DMS153 treated with DMSO at 0.1 percent for 48 hours (cell line): Measurements from ENCODE around the gene GNG2.

Experiments
- DNase-seq: peaks from one replicate; lab custom pipeline; 2025; ENCODE audit not compliant: unreplicated experiment; lab: John Stamatoyannopoulos, UW

GNG2 gene

GRCh38 chr14:51938137-51938536, 77.7 kb downstream of the GNG2 start:
- DNase-seq, result no peak

GRCh38 chr14:51938821-51939220, 78.4 kb downstream of the GNG2 start:
- DNase-seq, result no peak

GRCh38 chr14:51939226-51939625, 78.8 kb downstream of the GNG2 start:
- no peak for DNase-seq

GRCh38 chr14:51939755-51940301, 79.4 kb downstream of the GNG2 start:
- DNase-seq, result no peak

GRCh38 chr14:51942971-51943370, 82.6 kb downstream of the GNG2 start:
- DNase-seq, result no peak

- no peak for DNase-seq
These were observed 89.6 kb downstream of the GNG2 start for GRCh38 chr14:51950007-51950406.

GRCh38 chr14:51951656-51952055, 91.2 kb downstream of the GNG2 start:
- no peak for DNase-seq

GRCh38 chr14:51954031-51954430, 93.6 kb downstream of the GNG2 start:
- no peak for DNase-seq

- no peak for DNase-seq
These were observed 94.2 kb downstream of the GNG2 start for GRCh38 chr14:51954657-51955056.

GRCh38 chr14:51957950-51958349, 97.5 kb downstream of the GNG2 start:
- no peak for DNase-seq

GRCh38 chr14:51959928-51960327, 99.5 kb downstream of the GNG2 start:
- DNase-seq, result no peak

GRCh38 chr14:51960866-51961265, 100.5 kb downstream of the GNG2 start:
- no peak for DNase-seq

- DNase-seq, result no peak
These were observed 102.3 kb downstream of the GNG2 start for GRCh38 chr14:51962711-51963110.

GRCh38 chr14:51963286-51963685, 102.9 kb downstream of the GNG2 start:
- no peak for DNase-seq

- DNase-seq, result no peak
These were observed 107.1 kb downstream of the GNG2 start for GRCh38 chr14:51967521-51967920.

- no peak for DNase-seq
These were observed 109.6 kb downstream of the GNG2 start for GRCh38 chr14:51969852-51970540.

- DNase-seq, result no peak
These were observed 112.2 kb downstream of the GNG2 start for GRCh38 chr14:51972566-51972965.

GRCh38 chr14:51977075-51977474, 116.7 kb downstream of the GNG2 start:
- no peak for DNase-seq

GRCh38 chr14:51978681-51979085, 118.3 kb downstream of the GNG2 start:
- no peak for DNase-seq

- DNase-seq, result peak; percentile 80
These were observed 118.8 kb downstream of the GNG2 start for GRCh38 chr14:51979088-51979709.

- DNase-seq, result no peak
These were observed 120.9 kb downstream of the GNG2 start for GRCh38 chr14:51981218-51981854.

- no peak for DNase-seq
These were observed 127.8 kb downstream of the GNG2 start for GRCh38 chr14:51988221-51988620.
